Fibroblast of lung (primary cell): ENCODE results near the gene PRSS33.

ENCODE experiments used
- EZH2 ChIP-seq: IDR thresholded peaks from 2 replicates; pipeline ENCODE4 v1.5.1; 2012; ENCODE audit warnings: low read length, control low read depth, mild to moderate bottlenecking; ENCODE audit errors: missing control alignments
- TF ChIP-seq, protein P1 (sequence below), 2 donors: IDR thresholded peaks in 1 of 2; conservative IDR thresholded peaks in 1 of 2; 1 replicate in 1 of 2; 2 replicates in 1 of 2; pipeline ENCODE4 v1.5.1; 2011 to 2012; ENCODE audit warnings: low read length in 2 of 2, control low read depth in 1 of 2, inconsistent platforms in 1 of 2, low read depth in 1 of 2, mild to moderate bottlenecking in 1 of 2

DNA sequence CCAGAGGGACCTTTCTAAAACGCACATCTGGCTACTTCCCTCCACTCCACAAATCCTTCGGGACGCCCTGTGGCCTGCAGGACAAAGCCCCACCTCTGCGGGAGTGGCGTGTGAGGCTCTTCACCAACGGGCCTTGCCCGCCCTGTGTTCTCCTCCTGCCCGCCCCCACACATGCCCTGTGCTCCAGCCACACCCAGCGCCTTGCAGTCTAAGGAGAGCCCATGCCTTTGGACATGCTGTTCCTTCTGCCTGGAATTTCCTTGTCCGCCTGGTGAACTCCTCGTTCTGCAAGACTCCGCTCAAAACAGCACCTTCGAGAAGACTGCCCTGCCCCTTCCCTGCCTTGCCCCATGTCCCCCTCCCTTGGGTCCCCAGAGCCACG, 17.7 kb downstream of the PRSS33 start:
- TF ChIP-seq, protein P1, sequence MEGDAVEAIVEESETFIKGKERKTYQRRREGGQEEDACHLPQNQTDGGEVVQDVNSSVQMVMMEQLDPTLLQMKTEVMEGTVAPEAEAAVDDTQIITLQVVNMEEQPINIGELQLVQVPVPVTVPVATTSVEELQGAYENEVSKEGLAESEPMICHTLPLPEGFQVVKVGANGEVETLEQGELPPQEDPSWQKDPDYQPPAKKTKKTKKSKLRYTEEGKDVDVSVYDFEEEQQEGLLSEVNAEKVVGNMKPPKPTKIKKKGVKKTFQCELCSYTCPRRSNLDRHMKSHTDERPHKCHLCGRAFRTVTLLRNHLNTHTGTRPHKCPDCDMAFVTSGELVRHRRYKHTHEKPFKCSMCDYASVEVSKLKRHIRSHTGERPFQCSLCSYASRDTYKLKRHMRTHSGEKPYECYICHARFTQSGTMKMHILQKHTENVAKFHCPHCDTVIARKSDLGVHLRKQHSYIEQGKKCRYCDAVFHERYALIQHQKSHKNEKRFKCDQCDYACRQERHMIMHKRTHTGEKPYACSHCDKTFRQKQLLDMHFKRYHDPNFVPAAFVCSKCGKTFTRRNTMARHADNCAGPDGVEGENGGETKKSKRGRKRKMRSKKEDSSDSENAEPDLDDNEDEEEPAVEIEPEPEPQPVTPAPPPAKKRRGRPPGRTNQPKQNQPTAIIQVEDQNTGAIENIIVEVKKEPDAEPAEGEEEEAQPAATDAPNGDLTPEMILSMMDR (conservative IDR thresholded peaks at IDR 0.05 in 1 of 2, IDR thresholded peaks at IDR 0.05 in 1 of 2; ENCODE audit: low read depth in 1 of 2, low read length in 2 of 2) = no peak
- TF ChIP-seq EZH2 = no peak
